ENCODE measurements around the gene DYNLT2B.

Gene DYNLT2B

GRCh38 chr3:196274585-196274984 is 43.5 kb downstream of the DYNLT2B start:
- H3K27me3 ChIP-seq (ENCODE audit: insufficient read depth, poor library complexity, severe bottlenecking) = no peaks in the 10 kb centered on the region
- H3K27ac ChIP-seq (replicated peaks) = no peak overlapping the region
- DNase-seq (ENCODE audit: low read depth in 1 of 2, low spot score in 1 of 2) = no peak
- no peak for TF ChIP-seq SPI1 (IDR thresholded peaks at IDR 0.05; ENCODE audit: borderline replicate concordance, low read depth)
- TF ChIP-seq GABPA (IDR thresholded peaks at IDR 0.05; ENCODE audit: low read depth) = no peak
- TF ChIP-seq, protein P1, sequence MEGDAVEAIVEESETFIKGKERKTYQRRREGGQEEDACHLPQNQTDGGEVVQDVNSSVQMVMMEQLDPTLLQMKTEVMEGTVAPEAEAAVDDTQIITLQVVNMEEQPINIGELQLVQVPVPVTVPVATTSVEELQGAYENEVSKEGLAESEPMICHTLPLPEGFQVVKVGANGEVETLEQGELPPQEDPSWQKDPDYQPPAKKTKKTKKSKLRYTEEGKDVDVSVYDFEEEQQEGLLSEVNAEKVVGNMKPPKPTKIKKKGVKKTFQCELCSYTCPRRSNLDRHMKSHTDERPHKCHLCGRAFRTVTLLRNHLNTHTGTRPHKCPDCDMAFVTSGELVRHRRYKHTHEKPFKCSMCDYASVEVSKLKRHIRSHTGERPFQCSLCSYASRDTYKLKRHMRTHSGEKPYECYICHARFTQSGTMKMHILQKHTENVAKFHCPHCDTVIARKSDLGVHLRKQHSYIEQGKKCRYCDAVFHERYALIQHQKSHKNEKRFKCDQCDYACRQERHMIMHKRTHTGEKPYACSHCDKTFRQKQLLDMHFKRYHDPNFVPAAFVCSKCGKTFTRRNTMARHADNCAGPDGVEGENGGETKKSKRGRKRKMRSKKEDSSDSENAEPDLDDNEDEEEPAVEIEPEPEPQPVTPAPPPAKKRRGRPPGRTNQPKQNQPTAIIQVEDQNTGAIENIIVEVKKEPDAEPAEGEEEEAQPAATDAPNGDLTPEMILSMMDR (IDR thresholded peaks at IDR 0.05; ENCODE audit: insufficient read depth, low read length) = no peak
- no peak for TF ChIP-seq POLR2AphosphoS5 (IDR thresholded peaks at IDR 0.05; ENCODE audit: low read depth)
- TF ChIP-seq, protein P2, sequence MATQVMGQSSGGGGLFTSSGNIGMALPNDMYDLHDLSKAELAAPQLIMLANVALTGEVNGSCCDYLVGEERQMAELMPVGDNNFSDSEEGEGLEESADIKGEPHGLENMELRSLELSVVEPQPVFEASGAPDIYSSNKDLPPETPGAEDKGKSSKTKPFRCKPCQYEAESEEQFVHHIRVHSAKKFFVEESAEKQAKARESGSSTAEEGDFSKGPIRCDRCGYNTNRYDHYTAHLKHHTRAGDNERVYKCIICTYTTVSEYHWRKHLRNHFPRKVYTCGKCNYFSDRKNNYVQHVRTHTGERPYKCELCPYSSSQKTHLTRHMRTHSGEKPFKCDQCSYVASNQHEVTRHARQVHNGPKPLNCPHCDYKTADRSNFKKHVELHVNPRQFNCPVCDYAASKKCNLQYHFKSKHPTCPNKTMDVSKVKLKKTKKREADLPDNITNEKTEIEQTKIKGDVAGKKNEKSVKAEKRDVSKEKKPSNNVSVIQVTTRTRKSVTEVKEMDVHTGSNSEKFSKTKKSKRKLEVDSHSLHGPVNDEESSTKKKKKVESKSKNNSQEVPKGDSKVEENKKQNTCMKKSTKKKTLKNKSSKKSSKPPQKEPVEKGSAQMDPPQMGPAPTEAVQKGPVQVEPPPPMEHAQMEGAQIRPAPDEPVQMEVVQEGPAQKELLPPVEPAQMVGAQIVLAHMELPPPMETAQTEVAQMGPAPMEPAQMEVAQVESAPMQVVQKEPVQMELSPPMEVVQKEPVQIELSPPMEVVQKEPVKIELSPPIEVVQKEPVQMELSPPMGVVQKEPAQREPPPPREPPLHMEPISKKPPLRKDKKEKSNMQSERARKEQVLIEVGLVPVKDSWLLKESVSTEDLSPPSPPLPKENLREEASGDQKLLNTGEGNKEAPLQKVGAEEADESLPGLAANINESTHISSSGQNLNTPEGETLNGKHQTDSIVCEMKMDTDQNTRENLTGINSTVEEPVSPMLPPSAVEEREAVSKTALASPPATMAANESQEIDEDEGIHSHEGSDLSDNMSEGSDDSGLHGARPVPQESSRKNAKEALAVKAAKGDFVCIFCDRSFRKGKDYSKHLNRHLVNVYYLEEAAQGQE (IDR thresholded peaks at IDR 0.05; ENCODE audit: insufficient replicate concordance, low read depth) = no peak
- no peak overlapping the region for H3K4me3 ChIP-seq (replicated peaks; ENCODE audit: insufficient read depth, low read length)

DNA sequence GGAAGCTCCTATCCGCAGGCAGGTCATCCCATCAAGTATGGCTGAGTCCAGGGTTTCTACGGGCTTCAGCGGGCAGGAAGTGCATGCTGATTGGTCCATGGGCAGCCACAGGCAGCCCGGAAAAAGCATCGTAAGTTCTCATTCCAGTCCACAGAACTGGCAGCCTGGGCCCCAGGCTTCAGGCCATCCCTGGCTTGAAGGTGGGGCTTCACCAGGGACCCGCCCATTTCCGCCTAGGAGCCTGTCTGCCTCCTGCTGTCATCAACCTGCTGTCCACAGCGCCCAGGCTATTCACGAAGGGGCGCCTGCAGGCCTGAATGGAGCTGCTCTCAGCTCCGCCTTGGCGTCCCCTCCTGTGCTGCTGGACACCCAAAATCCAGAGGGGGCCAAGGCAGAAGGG is 44.4 kb downstream of the DYNLT2B start:
- Histone ChIP-seq H3K27me3 (ENCODE audit: insufficient read depth, poor library complexity, severe bottlenecking) (no peaks in the 10 kb centered on the region), H3K4me3 (replicated peaks; ENCODE audit: insufficient read depth, low read length) (no peak overlapping the region), H3K27ac (replicated peaks) (no peak overlapping the region)
- no peak for TF ChIP-seq GABPA (IDR thresholded peaks at IDR 0.05; ENCODE audit: low read depth)
- TF ChIP-seq, protein P1 (IDR thresholded peaks at IDR 0.05; ENCODE audit: insufficient read depth, low read length) = no peak
- TF ChIP-seq, protein P2 (IDR thresholded peaks at IDR 0.05; ENCODE audit: insufficient replicate concordance, low read depth) = no peak
- TF ChIP-seq SPI1 (IDR thresholded peaks at IDR 0.05; ENCODE audit: borderline replicate concordance, low read depth) = no peak
- TF ChIP-seq POLR2AphosphoS5 (IDR thresholded peaks at IDR 0.05; ENCODE audit: low read depth) = no peak
- no peak for DNase-seq (ENCODE audit: low read depth in 1 of 2, low spot score in 1 of 2)

- no peak for TF ChIP-seq SPI1 (IDR thresholded peaks at IDR 0.05; ENCODE audit: borderline replicate concordance, low read depth)
- TF ChIP-seq, protein P1 (IDR thresholded peaks at IDR 0.05; ENCODE audit: insufficient read depth, low read length) = no peak
- TF ChIP-seq POLR2AphosphoS5 (IDR thresholded peaks at IDR 0.05; ENCODE audit: low read depth) = no peak
- TF ChIP-seq GABPA (IDR thresholded peaks at IDR 0.05; ENCODE audit: low read depth) = no peak
- TF ChIP-seq, protein P2 (IDR thresholded peaks at IDR 0.05; ENCODE audit: insufficient replicate concordance, low read depth) = no peak
- Histone ChIP-seq H3K27ac (replicated peaks) (no peak overlapping the region), H3K27me3 (ENCODE audit: insufficient read depth, poor library complexity, severe bottlenecking) (no peaks in the 10 kb centered on the region), H3K4me3 (replicated peaks; ENCODE audit: insufficient read depth, low read length) (no peak overlapping the region)
- no peak for DNase-seq (ENCODE audit: low read depth in 1 of 2, low spot score in 1 of 2)
Observed at GRCh38 chr3:196272826-196273225, 45.2 kb downstream of the DYNLT2B start.
